ENCODE data around the gene P4HA3.

The P4HA3 gene

DNA sequence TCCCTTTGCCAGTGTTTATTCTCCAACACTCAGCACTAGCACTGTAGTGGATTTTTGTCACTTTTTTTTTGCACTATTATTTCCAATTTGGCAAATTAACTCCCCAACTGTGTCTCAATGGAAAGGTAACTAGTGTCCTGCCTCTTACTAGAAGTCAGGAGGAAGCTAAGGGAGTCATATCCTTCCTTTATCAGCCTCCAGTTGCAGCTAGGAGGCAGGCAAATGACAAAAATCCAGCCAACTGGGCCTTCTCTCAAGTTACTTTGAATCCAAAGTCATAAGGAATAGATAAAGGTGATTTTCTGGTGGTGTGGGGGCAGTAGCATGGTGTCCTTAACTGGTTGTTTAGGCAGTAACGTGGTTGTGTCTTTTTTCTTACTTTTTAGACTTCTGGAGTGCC is 15.6 kb upstream of the P4HA3 start:
- H3K4me3 ChIP-seq (ENCODE audit: insufficient read depth, low read length, poor library complexity, severe bottlenecking): no peak overlapping the region
- no peak overlapping the region for H3K27ac ChIP-seq (ENCODE audit: low read depth, low read length)
- TF ChIP-seq EZH2phosphoT487 (conservative IDR thresholded peaks at IDR 0.05; ENCODE audit: low read length): no peak
- TF ChIP-seq, protein P1, sequence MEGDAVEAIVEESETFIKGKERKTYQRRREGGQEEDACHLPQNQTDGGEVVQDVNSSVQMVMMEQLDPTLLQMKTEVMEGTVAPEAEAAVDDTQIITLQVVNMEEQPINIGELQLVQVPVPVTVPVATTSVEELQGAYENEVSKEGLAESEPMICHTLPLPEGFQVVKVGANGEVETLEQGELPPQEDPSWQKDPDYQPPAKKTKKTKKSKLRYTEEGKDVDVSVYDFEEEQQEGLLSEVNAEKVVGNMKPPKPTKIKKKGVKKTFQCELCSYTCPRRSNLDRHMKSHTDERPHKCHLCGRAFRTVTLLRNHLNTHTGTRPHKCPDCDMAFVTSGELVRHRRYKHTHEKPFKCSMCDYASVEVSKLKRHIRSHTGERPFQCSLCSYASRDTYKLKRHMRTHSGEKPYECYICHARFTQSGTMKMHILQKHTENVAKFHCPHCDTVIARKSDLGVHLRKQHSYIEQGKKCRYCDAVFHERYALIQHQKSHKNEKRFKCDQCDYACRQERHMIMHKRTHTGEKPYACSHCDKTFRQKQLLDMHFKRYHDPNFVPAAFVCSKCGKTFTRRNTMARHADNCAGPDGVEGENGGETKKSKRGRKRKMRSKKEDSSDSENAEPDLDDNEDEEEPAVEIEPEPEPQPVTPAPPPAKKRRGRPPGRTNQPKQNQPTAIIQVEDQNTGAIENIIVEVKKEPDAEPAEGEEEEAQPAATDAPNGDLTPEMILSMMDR (IDR thresholded peaks at IDR 0.05; ENCODE audit: insufficient read depth, low read length, poor library complexity, severe bottlenecking): no peak
- no peaks in the 10 kb centered on the region for H3K79me2 ChIP-seq (ENCODE audit: insufficient read depth, low read length)
- no peak overlapping the region for H2AFZ ChIP-seq (ENCODE audit: low read depth, low read length, severe bottlenecking)
- no peaks in the 10 kb centered on the region for H3F3A ChIP-seq (ENCODE audit: insufficient read depth)
- H4K20me1 ChIP-seq (ENCODE audit: low read depth, low read length): no peaks in the 10 kb centered on the region
- no peak overlapping the region for H3K9ac ChIP-seq (ENCODE audit: low read length)
- H3K36me3 ChIP-seq (ENCODE audit: low read length): no peaks in the 10 kb centered on the region
- no peak overlapping the region for H3K4me2 ChIP-seq (ENCODE audit: low read depth, low read length, poor library complexity, severe bottlenecking)
- no peaks in the 10 kb centered on the region for H3K9me3 ChIP-seq (ENCODE audit: insufficient read depth, low read length)
- no peaks in the 10 kb centered on the region for H3K9me2 ChIP-seq (replicated peaks; ENCODE audit: insufficient read depth, low read length)
- H3K27me3 ChIP-seq (ENCODE audit: low read length): no peaks in the 10 kb centered on the region

DNA sequence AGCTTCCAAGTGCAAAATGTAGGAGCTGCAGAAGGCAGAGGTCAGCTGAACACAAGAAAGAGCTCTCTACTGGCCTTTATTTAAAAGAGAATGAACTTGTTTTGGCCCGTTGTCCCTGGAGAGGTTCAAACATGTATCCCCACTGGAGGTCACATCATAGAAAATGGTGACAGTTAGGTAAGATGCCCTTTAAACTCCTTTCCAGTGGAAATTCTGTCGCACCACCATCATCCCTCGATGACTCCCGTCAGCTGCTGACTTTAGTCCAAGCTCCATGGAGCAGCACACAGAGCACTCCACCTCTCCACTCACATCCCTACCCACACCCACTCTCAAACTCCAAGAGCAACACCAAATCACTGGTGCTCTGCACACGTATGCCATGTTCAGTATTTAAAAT is 15.2 kb upstream of the P4HA3 start:
- no peak overlapping the region for H2AFZ ChIP-seq (ENCODE audit: low read depth, low read length, severe bottlenecking)
- H3K9ac ChIP-seq (ENCODE audit: low read length): no peak overlapping the region
- TF ChIP-seq EZH2phosphoT487 (conservative IDR thresholded peaks at IDR 0.05; ENCODE audit: low read length): no peak
- TF ChIP-seq, protein P1 (IDR thresholded peaks at IDR 0.05; ENCODE audit: insufficient read depth, low read length, poor library complexity, severe bottlenecking): no peak
- H4K20me1 ChIP-seq (ENCODE audit: low read depth, low read length): no peaks in the 10 kb centered on the region
- H3K36me3 ChIP-seq (ENCODE audit: low read length): no peaks in the 10 kb centered on the region
- H3K9me3 ChIP-seq (ENCODE audit: insufficient read depth, low read length): no peaks in the 10 kb centered on the region
- no peaks in the 10 kb centered on the region for H3K27me3 ChIP-seq (ENCODE audit: low read length)
- no peak overlapping the region for H3K4me3 ChIP-seq (ENCODE audit: insufficient read depth, low read length, poor library complexity, severe bottlenecking)
- no peaks in the 10 kb centered on the region for H3K9me2 ChIP-seq (replicated peaks; ENCODE audit: insufficient read depth, low read length)
- no peak overlapping the region for H3K4me2 ChIP-seq (ENCODE audit: low read depth, low read length, poor library complexity, severe bottlenecking)
- H3K79me2 ChIP-seq (ENCODE audit: insufficient read depth, low read length): no peaks in the 10 kb centered on the region
- H3K27ac ChIP-seq (ENCODE audit: low read depth, low read length): no peak overlapping the region
- H3F3A ChIP-seq (ENCODE audit: insufficient read depth): no peaks in the 10 kb centered on the region

DNA sequence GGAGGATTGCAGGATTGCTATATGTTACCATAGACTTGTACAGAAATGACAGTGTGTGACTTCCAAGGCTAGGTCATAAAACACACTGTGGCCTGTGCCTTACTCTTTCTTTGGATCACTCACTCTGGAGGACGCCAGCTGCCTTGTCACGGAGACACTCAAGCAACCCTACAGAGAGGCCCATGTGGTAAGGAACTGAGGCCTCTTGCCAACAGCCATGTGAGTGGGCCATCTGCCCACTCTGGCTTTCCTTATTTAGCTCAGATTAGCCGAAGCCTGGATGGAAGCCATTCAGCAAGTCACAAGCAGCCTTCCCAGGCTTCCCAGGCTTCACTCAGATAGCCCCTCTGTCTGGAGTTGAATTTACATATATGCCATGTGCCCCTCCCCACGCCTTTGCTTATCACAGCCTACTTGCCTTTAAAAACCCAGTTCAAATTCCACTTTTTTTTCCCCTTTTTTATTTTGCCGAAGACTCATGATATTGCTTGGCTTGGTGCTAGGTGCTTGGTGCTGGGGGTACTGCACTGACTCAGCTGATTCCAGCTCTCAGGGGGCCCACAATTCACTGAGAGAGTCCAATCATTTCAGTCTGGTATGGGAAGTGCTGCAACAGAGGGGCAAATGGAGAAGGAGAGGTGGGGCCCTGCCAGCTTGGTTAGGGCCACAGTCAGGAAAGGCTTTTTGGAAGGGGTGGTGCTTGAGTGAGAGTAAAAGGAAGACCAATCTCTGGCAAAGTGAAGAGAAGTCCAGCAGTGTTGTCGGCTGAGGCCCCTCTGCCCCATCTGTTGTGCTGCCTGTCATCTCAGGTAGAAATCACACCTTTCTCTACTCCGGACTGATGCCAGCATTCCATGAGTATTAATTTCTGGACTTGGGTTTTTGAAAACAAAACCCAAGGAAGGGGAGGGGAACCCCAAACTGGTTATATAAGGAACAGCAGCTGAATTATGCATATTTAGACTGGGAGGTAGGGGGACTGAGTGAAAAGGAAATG is 14.5 kb upstream of the P4HA3 start:
- Histone ChIP-seq H4K20me1 (ENCODE audit: low read depth, low read length) (no peaks in the 10 kb centered on the region), H3K27ac (ENCODE audit: low read depth, low read length) (no peak overlapping the region), H3K4me3 (ENCODE audit: insufficient read depth, low read length, poor library complexity, severe bottlenecking) (no peak overlapping the region), H3F3A (ENCODE audit: insufficient read depth) (no peaks in the 10 kb centered on the region), H3K36me3 (ENCODE audit: low read length) (no peaks in the 10 kb centered on the region), H2AFZ (ENCODE audit: low read depth, low read length, severe bottlenecking) (no peak overlapping the region), H3K79me2 (ENCODE audit: insufficient read depth, low read length) (no peaks in the 10 kb centered on the region), H3K27me3 (ENCODE audit: low read length) (no peaks in the 10 kb centered on the region), H3K9me2 (replicated peaks; ENCODE audit: insufficient read depth, low read length) (no peaks in the 10 kb centered on the region), H3K4me2 (ENCODE audit: low read depth, low read length, poor library complexity, severe bottlenecking) (no peak overlapping the region), H3K9me3 (ENCODE audit: insufficient read depth, low read length) (no peaks in the 10 kb centered on the region), H3K9ac (ENCODE audit: low read length) (no peak overlapping the region)
- TF ChIP-seq, protein P1 (IDR thresholded peaks at IDR 0.05; ENCODE audit: insufficient read depth, low read length, poor library complexity, severe bottlenecking): no peak
- no peak for TF ChIP-seq EZH2phosphoT487 (conservative IDR thresholded peaks at IDR 0.05; ENCODE audit: low read length)
